Gastroesophageal sphincter (tissue), 4 donors: Measurements from ENCODE around the gene CIRBP. TPM values are rescaled to one million over a fixed set of nuclear protein-coding genes. Genes with fewer than 3 reads are reported as not detected.

Experiments
- ATAC-seq: fragments of 150-250 bp; one replicate; pipeline ENCODE4 v1.9.1; 2016; ENCODE audit warnings: mild to moderate bottlenecking, moderate library complexity
- H3K27ac ChIP-seq, 4 donors: fragments of 200-600 bp; sonication (generic) in 3 of 4; 1 replicate in 3 of 4; 2 replicates in 1 of 4; pipeline ENCODE4 v1.5.1; 2016 to 2019
- H3K27me3 ChIP-seq: fragments of 200-600 bp; sonication (generic); one replicate; pipeline ENCODE4 v1.5.1; 2019
- H3K36me3 ChIP-seq, 2 donors: fragments of 200-600 bp; sonication (generic); one replicate each; pipeline ENCODE4 v1.5.1; 2019; ENCODE audit warnings: control low read depth in 1 of 2
- H3K4me1 ChIP-seq, 3 donors: fragments of 200-600 bp; sonication (generic); 1 replicate in 2 of 3; 2 replicates in 1 of 3; pipeline ENCODE4 v1.5.1; 2016 to 2019; ENCODE audit warnings: control low read depth in 2 of 3
- H3K4me3 ChIP-seq, 2 donors: fragments of 200-600 bp; sonication (generic); one replicate each; pipeline ENCODE4 v1.5.1; 2019; ENCODE audit warnings: mild to moderate bottlenecking in 1 of 2, moderate library complexity in 1 of 2
- H3K9me3 ChIP-seq, 3 donors: fragments of 200-600 bp; sonication (generic); one replicate each; pipeline ENCODE4 v1.5.1; 2017 to 2019; ENCODE audit warnings: control low read depth in 2 of 3
- CTCF ChIP-seq, 4 experiments: fragments of 200-600 bp in 2 of 4; fragments of 450-650 bp in 2 of 4; sonication (generic) in 1 of 4; IDR thresholded peaks; one replicate each; pipeline ENCODE4 v1.5.1; 2017 to 2019; ENCODE audit warnings: antibody characterized with exemption in 4 of 4, mild to moderate bottlenecking in 2 of 4, moderate library complexity in 2 of 4
- EP300 ChIP-seq: sonication (generic); formaldehyde crosslinking; IDR thresholded peaks from one replicate; pipeline ENCODE4 v1.6.1; 2017; ENCODE audit warnings: antibody characterized with exemption, mild to moderate bottlenecking
- POLR2A ChIP-seq, 2 donors: fragments of 450-650 bp; IDR thresholded peaks; one replicate each; pipeline ENCODE4 v1.6.1; 2017; ENCODE audit warnings: antibody characterized with exemption in 2 of 2, mild to moderate bottlenecking in 2 of 2, moderate library complexity in 1 of 2
- POLR2AphosphoS5 ChIP-seq: sonication (generic); formaldehyde crosslinking; IDR thresholded peaks from one replicate; pipeline ENCODE4 v1.6.1; 2017; ENCODE audit warnings: antibody characterized with exemption
- WGBS, 2 donors: methylation state at CpG; one replicate each; pipeline ENCODE4 v1.1.5; 2018; ENCODE audit warnings: low coverage in 1 of 2; 5-methylcytosine and 5-hydroxymethylcytosine counted together
- total RNA-seq, 4 donors: library from RNA; depleted of rRNA; stranded (reverse); fragments of >200 nt; gene quantifications; one replicate each; pipeline ENCODE4 v1.1.0, GENCODE V29; 2016

CIRBP gene
- total RNA-seq, 4 donors from 2014 or later, result 350 to 708 (median 559) TPM

GRCh38 chr19:1248786-1249297 is 20.3 kb upstream of the CIRBP start:
- Histone ChIP-seq H3K36me3 (peaks cover 0 to 12% of the 10 kb centered on the region in 2 donors), H3K9me3 (no peaks in the 10 kb centered on the region), H3K4me1 (peaks cover 3 to 75% (median 46%) of the 10 kb centered on the region in 3 donors), H3K4me3 (peak overlapping the region; percentile 65 to 86), H3K27ac (peak overlapping the region; percentile 96 to 100 (median 100)), H3K27me3 (no peaks in the 10 kb centered on the region)
- TF ChIP-seq POLR2AphosphoS5, result no peak
- TF ChIP-seq EP300, result no peak
- TF ChIP-seq CTCF (IDR thresholded peaks at IDR 0.05), result peak in 3 of 4 experiments; percentile 88 to 99 (median 96)
- WGBS, 2 donors, result no CpG with 5 or more reads among the region's 74 CpGs
- ATAC-seq, result peak; percentile 22

- no peaks in the 10 kb centered on the region for H3K9me3 ChIP-seq
- peak; percentile 33 for TF ChIP-seq EP300
- peak; percentile 97 for TF ChIP-seq POLR2AphosphoS5
- peak; percentile 87 to 94 for TF ChIP-seq POLR2A (IDR thresholded peaks at IDR 0.05)
- no peak for TF ChIP-seq CTCF (IDR thresholded peaks at IDR 0.05)
- peak overlapping the region; percentile 78 to 86 for H3K4me3 ChIP-seq
- H3K36me3 ChIP-seq, result peaks cover 0 to 18% of the 10 kb centered on the region in 2 donors
- ATAC-seq, result peak; percentile 44
- WGBS, 2 donors, result 0% methylated on average over 2 of the region's 102 CpGs; no CpG with 5 or more reads in 1 of the 2 donors
- H3K27ac ChIP-seq, result peak overlapping the region; percentile 96 to 100 (median 100)
- H3K27me3 ChIP-seq, result no peaks in the 10 kb centered on the region
- H3K4me1 ChIP-seq, result peaks cover 3 to 75% (median 46%) of the 10 kb centered on the region in 3 donors
Measured at GRCh38 chr19:1249298-1249989, 19.7 kb upstream of the CIRBP start.

GRCh38 chr19:1249990-1250436 is 19.1 kb upstream of the CIRBP start:
- TF ChIP-seq EP300 (no peak), POLR2A (IDR thresholded peaks at IDR 0.05) (peak in 1 of 2 donors; percentile 95), POLR2AphosphoS5 (no peak), CTCF (IDR thresholded peaks at IDR 0.05) (no peak)
- no peak for ATAC-seq
- H3K27ac ChIP-seq, result peak overlapping the region; percentile 70 to 100 (median 100)
- peaks cover under 1 to 23% of the 10 kb centered on the region in 2 donors for H3K36me3 ChIP-seq
- WGBS, 2 donors, result no CpG with 5 or more reads among the region's 67 CpGs
- peaks cover under 1 to 75% (median 46%) of the 10 kb centered on the region in 3 donors for H3K4me1 ChIP-seq
- no peaks in the 10 kb centered on the region for H3K9me3 ChIP-seq
- no peaks in the 10 kb centered on the region for H3K27me3 ChIP-seq
- H3K4me3 ChIP-seq, result peak overlapping the region; percentile 78 to 86

- peak overlapping the region; percentile 78 to 86 for H3K4me3 ChIP-seq
- TF ChIP-seq EP300 (no peak), POLR2AphosphoS5 (no peak), POLR2A (IDR thresholded peaks at IDR 0.05) (peak; percentile 12 to 27), CTCF (IDR thresholded peaks at IDR 0.05) (peak in 1 of 4 experiments; percentile 3)
- ATAC-seq, result no peak
- H3K4me1 ChIP-seq, result peaks cover 0 to 75% (median 46%) of the 10 kb centered on the region in 3 donors
- no peaks in the 10 kb centered on the region for H3K9me3 ChIP-seq
- peak overlapping the region; percentile 70 to 100 (median 100) for H3K27ac ChIP-seq
- H3K27me3 ChIP-seq, result no peaks in the 10 kb centered on the region
- WGBS, 2 donors, result no CpG with 5 or more reads among the region's 90 CpGs
- H3K36me3 ChIP-seq, result peaks cover 3 to 30% of the 10 kb centered on the region in 2 donors
Measured at GRCh38 chr19:1250437-1251260, 18.5 kb upstream of the CIRBP start.
